Panc1 (cell line): ENCODE results near the gene R3HDM4. TPM values are rescaled to one million over a fixed set of nuclear protein-coding genes. Genes with fewer than 3 reads are reported as not detected.

Experiments
- ATAC-seq: fragments of 200-7000 bp; cut with Tn5 transposase; 2 replicates; pipeline ENCODE4 v1.9.1; 2020; ENCODE audit warnings: mild to moderate bottlenecking, moderate library complexity
- BruUV-seq: library from RNA; stranded (reverse); fragments of 400-500 nt; replicated peaks from 2 replicates; lab custom pipeline; 2021; lab: Mats Ljungman, UMichigan
- CTCF ChIA-PET: fragments of 300-600 bp; sonication (Branson Sonifier 250); formaldehyde crosslinking; loops from one replicate; lab custom pipeline; 2022; ENCODE audit warnings: antibody characterized with exemption; lab: Charles Lee
- POLR2A ChIA-PET: fragments of 300-600 bp; sonication (Branson Sonifier 250); formaldehyde crosslinking; loops from one replicate; lab custom pipeline; 2022; ENCODE audit warnings: antibody characterized with exemption; lab: Charles Lee
- DNase-seq: peaks from one replicate; pipeline ENCODE4 v3.0.0-alpha.2; 2010; ENCODE audit warnings: low read depth, low spot score
- H3K27ac ChIP-seq: 2 replicates; pipeline ENCODE4 v1.5.1; 2011; ENCODE audit warnings: mild to moderate bottlenecking, low read length, inconsistent platforms
- H3K27me3 ChIP-seq: fragments of 200-500 bp; sonication (Bioruptor generic); 2 replicates; pipeline ENCODE4 v1.6.0; 2014; ENCODE audit warnings: low read length, inconsistent platforms; ENCODE audit not compliant: control insufficient read depth, insufficient read depth
- H3K36me3 ChIP-seq: fragments of 200-500 bp; sonication (Bioruptor generic); 2 replicates; pipeline ENCODE4 v1.5.1; 2014; ENCODE audit warnings: inconsistent platforms, mild to moderate bottlenecking, low read length, moderate library complexity; ENCODE audit not compliant: control insufficient read depth, insufficient read depth
- H3K4me1 ChIP-seq: 2 replicates; pipeline ENCODE4 v1.5.1; 2011; ENCODE audit warnings: inconsistent platforms, mild to moderate bottlenecking, low read length, moderate library complexity; ENCODE audit not compliant: control insufficient read depth, insufficient read depth
- H3K4me3 ChIP-seq, 2 experiments: 2 replicates each; pipeline ENCODE4 v1.5.1; 2011 to 2012; ENCODE audit warnings: low read depth in 2 of 2, low read length in 2 of 2, mild to moderate bottlenecking in 2 of 2, inconsistent platforms in 1 of 2, moderate library complexity in 1 of 2
- H3K9me3 ChIP-seq: fragments of 200-500 bp; sonication (Bioruptor generic); 2 replicates; pipeline ENCODE4 v1.5.1; 2014; ENCODE audit warnings: low read depth, mild to moderate bottlenecking, inconsistent platforms, low read length, moderate library complexity; ENCODE audit not compliant: control insufficient read depth, insufficient read depth
- CTCF ChIP-seq: fragments of 450-650 bp; IDR thresholded peaks from 2 replicates; pipeline ENCODE4 v1.5.1; 2017; ENCODE audit warnings: mild to moderate bottlenecking
- POLR2AphosphoS5 ChIP-seq: IDR thresholded peaks from 2 replicates; pipeline ENCODE4 v1.6.1; 2012; ENCODE audit warnings: mild to moderate bottlenecking, low read depth, low read length, moderate library complexity
- REST ChIP-seq, 2 experiments: IDR thresholded peaks; 2 replicates each; pipeline ENCODE4 v1.6.1; 2011 to 2012; ENCODE audit warnings: low read depth in 2 of 2, control low read depth in 1 of 2, low read length in 1 of 2, mild to moderate bottlenecking in 1 of 2, moderate library complexity in 1 of 2; ENCODE audit not compliant: insufficient read depth in 1 of 2
- SIN3A ChIP-seq: IDR thresholded peaks from 2 replicates; pipeline ENCODE4 v1.6.1; 2012; ENCODE audit warnings: low read depth, mild to moderate bottlenecking, low read length, moderate library complexity, borderline replicate concordance; ENCODE audit not compliant: insufficient read depth
- TCF7L2 ChIP-seq: IDR thresholded peaks from 2 replicates; pipeline ENCODE4 v1.6.1; 2011; ENCODE audit warnings: mild to moderate bottlenecking, low read depth, low read length, inconsistent platforms
- in situ Hi-C: cut with HindIII; loops from 2 replicates; pipeline ENCODE4 v1.10.0; 2016; ENCODE audit warnings: low sequenced_read_pairs, low pct_unique_long_range_greater_than_20kb
- intact Hi-C: fragments of 100-400 bp; cut with micrococcal nuclease; formaldehyde crosslinking; loops from one replicate; pipeline ENCODE4 v1.10.0; 2022; ENCODE audit not compliant: unreplicated experiment
- total RNA-seq: library from RNA; stranded (reverse); gene quantifications from one replicate; pipeline ENCODE4 v1.2.1, GENCODE V29; 2021; ENCODE audit not compliant: unreplicated experiment

R3HDM4 gene
- total RNA-seq, 1 experiment from 2014 or later, result 43.5 TPM

- TF ChIP-seq TCF7L2 (no peak), SIN3A (no peak), POLR2AphosphoS5 (no peak), REST (IDR thresholded peaks at IDR 0.05; ENCODE audit: insufficient read depth in 1 of 2, low read depth in 2 of 2, low read length in 1 of 2) (no peak), CTCF (no peak)
- no peak for DNase-seq
- H3K4me1 ChIP-seq, result peaks cover 23% of the 10 kb centered on the region
- no TSS peak for BruUV-seq
- H3K4me3 ChIP-seq, result no peak overlapping the region
- H3K9me3 ChIP-seq, result no peaks in the 10 kb centered on the region
- CTCF ChIA-PET, result no interaction called here
- in situ Hi-C loops, result no loop called here
- intact Hi-C loops, result no loop called here
- POLR2A ChIA-PET, result interaction anchor here (0.5 kb wide), 1 partner anchor 181 kb away, joined by 4 read pairs; no protein-coding TSS in a partner anchor
- no peaks in the 10 kb centered on the region for H3K36me3 ChIP-seq
- ATAC-seq, result peak; percentile 48
- no peak overlapping the region; the same call in 1 of the 2 replicates for H3K27ac ChIP-seq
- H3K27me3 ChIP-seq, result no peaks in the 10 kb centered on the region
Observed at GRCh38 chr19:934197-934840, 21.3 kb upstream of the R3HDM4 start.

DNA sequence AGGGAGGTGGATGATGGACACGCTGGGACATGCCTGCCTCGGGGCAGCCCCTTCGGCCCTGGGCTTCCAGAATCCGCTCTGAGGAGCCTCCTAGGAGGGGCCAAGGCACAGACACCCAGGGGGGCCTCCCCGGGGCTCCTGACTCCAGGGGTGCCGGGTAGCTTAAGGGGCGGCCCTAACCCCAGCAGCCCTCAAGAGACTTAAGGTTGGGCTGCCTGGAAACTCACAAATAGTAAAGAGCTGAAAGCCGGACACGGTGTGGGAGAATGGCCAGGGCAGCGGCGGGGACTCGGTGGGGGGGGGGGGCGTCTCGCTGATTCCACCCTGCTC is 20.5 kb upstream of the R3HDM4 start:
- BruUV-seq, result no TSS peak
- no peaks in the 10 kb centered on the region for H3K27me3 ChIP-seq
- TF ChIP-seq SIN3A, result no peak
- peak; percentile 13; the same call in 1 of the 2 replicates for TF ChIP-seq TCF7L2
- no peak overlapping the region for H3K27ac ChIP-seq
- no peaks in the 10 kb centered on the region for H3K36me3 ChIP-seq
- ATAC-seq (peak; percentile 9), DNase-seq (no peak)
- H3K4me3 ChIP-seq, result no peak overlapping the region
- CTCF ChIA-PET, result no interaction called here
- POLR2A ChIA-PET, result no interaction called here
- in situ Hi-C loops (no loop called here), intact Hi-C loops (no loop called here)
- H3K4me1 ChIP-seq, result peaks cover 23% of the 10 kb centered on the region
- H3K9me3 ChIP-seq, result no peaks in the 10 kb centered on the region
